HG03159 (cell line): ENCODE measurements around the gene PRAMEF26.
"Not testable (repeated sequence)": the region's sequence is repeated elsewhere in the genome, so short reads cannot be mapped to it uniquely, and the experiment has no call there.

Source experiments
- ATAC-seq: cut with Tn5 transposase; IDR thresholded peaks from one replicate; pipeline ENCODE4 v1.9.1; 2021; ENCODE audit warnings: mild to moderate bottlenecking, moderate library complexity; ENCODE audit not compliant: unreplicated experiment

The PRAMEF26 gene

DNA sequence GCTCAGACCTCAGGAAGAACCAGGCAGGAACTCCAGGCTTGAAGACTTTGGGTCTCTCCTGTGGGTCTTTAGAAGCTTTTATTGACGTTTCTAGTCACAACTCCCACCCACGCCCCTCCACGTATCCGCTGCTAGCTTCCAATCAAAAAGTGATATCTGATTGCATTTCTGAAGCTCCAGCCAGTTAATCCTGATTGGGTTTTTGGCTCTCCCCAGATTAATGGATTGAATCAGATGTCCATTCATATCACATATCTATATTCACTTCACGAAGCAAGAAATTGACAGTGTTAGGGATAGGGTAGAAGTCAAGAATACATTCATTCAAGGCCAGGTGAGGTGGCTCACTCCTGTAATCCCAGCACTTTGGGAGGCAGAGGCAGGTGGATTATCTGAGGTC, at the start of gene PRAMEF26:
TSS of gene PRAMEF26 (minus strand) at position 101 of the 400 bp plus-strand sequence. CDS start 2,914 bp downstream, outside the sequence.
- not testable (repeated sequence) for ATAC-seq

DNA sequence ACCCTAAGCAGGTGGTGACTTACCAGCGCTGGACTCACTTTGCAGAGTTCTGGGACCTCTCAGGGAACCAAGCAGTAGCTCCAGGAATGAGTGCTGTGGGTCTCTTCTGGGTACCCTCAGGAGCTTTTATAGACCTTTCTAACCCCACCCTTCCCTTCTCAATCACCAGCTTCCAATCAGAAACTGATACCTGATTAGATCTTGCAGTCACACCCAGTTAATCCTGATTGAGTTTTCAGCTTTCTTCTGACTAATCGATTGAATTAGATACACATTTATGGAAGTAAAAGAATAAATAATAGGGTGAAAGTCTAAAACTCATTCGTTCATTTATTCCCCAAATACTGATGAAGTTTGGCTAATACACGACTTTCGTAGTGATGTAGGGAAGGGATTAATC, 45.5 kb upstream of the PRAMEF26 start, which contains the start of gene PRAMEF13:
TSS of gene PRAMEF13 (minus strand) at position 101 of the 400 bp plus-strand sequence. CDS start 1,820 bp downstream, outside the sequence.
- ATAC-seq: not testable (repeated sequence)

DNA sequence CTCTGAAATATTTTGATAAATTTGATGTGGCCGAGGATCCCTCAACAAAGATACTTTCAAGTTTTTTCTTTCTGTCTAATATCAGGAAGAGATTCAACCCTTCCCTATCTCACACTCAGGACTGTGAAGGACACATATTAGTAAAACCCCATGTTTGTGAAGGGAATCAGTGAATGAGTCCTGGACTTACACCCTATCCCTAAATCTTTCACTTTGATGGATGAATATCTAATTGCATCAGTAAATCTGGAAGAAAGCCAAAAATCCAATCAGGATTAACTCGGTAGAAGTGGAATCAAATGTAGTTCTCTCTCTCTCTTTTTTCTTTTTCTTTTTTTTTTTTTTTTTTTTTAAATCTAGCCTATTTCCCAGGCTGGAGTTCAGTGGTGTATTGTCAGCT, 15.7 kb upstream of the PRAMEF26 start, which contains the start of gene PRAMEF9:
TSS of gene PRAMEF9 (plus strand) at position 301 of the 400 bp plus-strand sequence. CDS start 3,433 bp downstream, outside the sequence.
- not testable (repeated sequence) for ATAC-seq

DNA sequence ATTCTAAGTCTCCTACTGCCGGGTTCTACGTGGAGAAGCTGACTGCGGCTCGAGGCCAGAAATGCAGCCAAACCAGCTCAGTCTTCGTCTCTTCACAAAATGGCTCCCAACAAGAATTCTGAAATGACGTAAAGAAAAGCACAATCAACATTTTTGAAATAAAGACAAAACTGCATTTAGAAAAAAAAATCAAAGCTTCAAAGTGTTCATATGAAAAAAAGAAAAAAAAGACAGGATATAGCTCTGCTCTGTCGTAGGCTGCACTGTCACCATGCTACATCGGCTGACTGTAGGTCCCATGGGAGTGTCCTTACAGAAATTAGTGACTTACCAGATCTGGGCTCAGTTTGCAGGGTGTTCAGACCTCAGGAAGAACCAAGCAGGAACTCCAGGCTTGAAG, 9.7 kb upstream of the PRAMEF26 start, which contains the start of gene HNRNPCL4:
TSS of gene HNRNPCL4 (minus strand) at position 101 of the 400 bp plus-strand sequence. CDS start 164 bp downstream, outside the sequence.
- not testable (repeated sequence) for ATAC-seq

DNA sequence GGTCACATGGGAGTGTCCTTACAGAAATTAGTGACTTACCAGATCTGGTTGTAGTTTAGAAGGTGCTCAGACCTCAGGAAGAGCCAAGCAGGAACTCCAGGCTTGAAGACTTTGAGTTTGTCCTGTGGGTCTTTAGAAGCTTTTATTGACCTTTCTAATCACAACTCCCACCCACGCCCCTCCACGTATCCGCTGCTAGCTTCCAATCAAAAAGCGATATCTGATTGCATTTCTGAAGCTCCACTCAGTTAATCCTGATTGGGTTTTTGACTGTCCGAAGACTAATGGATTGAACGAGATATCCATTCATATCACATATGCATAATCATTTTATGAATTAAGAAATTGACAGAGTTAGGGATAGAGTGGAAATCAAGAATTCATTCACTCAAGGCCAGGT, 39.1 kb downstream of the PRAMEF26 start, which contains the start of gene HNRNPCL2:
TSS of gene HNRNPCL2 (minus strand) at position 101 of the 400 bp plus-strand sequence. CDS start 454 bp downstream, outside the sequence.
- ATAC-seq: not testable (repeated sequence)
